ENCODE data around the gene ARHGAP18. TPM values are rescaled to one million over a fixed set of nuclear protein-coding genes. Genes with fewer than 3 reads are reported as not detected.

Gene ARHGAP18
- total RNA-seq, 4 donors from 2014 or later, result 29.1 to 47.2 (median 38.5) TPM

DNA sequence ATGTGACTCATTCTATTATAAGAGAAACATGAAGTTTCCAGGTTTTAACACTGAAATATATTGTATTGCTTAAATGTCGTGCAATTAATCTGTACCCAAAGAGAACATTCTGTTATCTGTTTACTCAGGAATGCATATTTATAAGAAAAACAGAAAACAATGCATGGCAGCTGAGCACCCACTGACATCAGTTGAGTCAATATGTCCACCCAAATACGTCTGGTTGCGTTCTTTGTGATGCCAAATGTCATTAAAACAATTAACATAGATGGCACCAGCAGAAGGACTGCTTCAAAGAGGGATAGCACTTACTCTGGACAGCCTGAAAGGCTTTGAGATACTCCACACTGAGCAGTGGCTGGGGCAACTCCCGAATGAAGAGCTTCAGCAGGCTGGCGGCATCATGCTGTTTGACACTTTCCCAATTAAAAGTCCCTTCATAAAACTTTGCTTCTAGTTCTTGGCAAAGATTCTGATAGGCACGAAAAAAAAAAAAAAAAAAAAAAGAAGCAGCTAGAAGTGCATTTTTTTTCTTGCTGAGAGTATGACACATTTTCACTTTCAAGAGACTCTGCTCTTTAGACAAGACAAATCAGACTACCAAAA is 102.3 kb downstream of the ARHGAP18 start:
- DNase-seq (ENCODE audit: low spot score) (no peak), ATAC-seq (ENCODE audit: low FRiP score) (no peak)
- TF ChIP-seq, protein P1, sequence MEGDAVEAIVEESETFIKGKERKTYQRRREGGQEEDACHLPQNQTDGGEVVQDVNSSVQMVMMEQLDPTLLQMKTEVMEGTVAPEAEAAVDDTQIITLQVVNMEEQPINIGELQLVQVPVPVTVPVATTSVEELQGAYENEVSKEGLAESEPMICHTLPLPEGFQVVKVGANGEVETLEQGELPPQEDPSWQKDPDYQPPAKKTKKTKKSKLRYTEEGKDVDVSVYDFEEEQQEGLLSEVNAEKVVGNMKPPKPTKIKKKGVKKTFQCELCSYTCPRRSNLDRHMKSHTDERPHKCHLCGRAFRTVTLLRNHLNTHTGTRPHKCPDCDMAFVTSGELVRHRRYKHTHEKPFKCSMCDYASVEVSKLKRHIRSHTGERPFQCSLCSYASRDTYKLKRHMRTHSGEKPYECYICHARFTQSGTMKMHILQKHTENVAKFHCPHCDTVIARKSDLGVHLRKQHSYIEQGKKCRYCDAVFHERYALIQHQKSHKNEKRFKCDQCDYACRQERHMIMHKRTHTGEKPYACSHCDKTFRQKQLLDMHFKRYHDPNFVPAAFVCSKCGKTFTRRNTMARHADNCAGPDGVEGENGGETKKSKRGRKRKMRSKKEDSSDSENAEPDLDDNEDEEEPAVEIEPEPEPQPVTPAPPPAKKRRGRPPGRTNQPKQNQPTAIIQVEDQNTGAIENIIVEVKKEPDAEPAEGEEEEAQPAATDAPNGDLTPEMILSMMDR (IDR thresholded peaks at IDR 0.05), result no peak

DNA sequence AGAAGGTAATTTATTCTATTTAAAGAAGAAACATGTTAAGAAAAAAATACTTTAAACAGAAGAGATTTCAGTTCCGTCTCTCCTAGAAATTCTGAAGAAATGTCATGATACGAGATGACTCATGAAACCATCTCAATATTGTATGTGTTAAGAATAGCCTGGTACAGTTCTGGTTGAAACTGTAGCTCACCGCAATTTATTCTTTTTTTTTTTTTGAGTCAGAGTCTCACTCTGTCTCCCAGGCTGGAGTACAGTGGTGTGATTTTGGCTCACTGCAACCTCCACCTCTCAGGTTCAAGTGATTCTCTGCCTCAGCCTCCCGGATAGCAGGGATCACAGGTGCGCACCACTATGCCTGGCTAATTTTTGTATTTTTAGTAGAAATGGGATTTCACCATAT is 103.3 kb downstream of the ARHGAP18 start:
- DNase-seq (ENCODE audit: low spot score) (no peak), ATAC-seq (ENCODE audit: low FRiP score) (no peak)
- TF ChIP-seq, protein P1 (IDR thresholded peaks at IDR 0.05), result no peak

GRCh38 chr6:129605967-129606366 is 104.0 kb downstream of the ARHGAP18 start:
- ATAC-seq (ENCODE audit: low FRiP score) (no peak), DNase-seq (ENCODE audit: low spot score) (no peak)
- TF ChIP-seq, protein P1 (IDR thresholded peaks at IDR 0.05), result no peak

DNA sequence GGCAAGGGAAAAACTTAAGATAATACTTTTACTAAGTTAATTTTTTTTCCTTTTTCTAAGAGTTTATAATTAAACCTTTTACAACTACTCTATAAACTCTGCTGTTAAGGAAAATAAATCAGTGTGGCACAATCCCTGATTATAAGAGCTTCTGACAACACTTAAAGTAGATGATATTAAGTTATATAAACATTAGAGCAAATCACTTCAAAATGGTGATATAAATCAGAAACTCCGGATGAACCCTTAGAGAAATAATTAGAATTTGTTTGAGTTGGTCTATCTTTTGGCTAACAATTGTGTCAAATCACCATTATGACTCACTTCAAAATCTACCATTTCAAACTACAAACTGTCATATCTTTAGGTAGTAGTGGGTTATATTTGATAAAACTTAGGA is 104.9 kb downstream of the ARHGAP18 start:
- DNase-seq (ENCODE audit: low spot score), result no peak
- TF ChIP-seq, protein P1 (IDR thresholded peaks at IDR 0.05), result no peak
- ATAC-seq (ENCODE audit: low FRiP score), result no peak

- DNase-seq (ENCODE audit: low spot score), result no peak
- no peak for ATAC-seq (ENCODE audit: low FRiP score)
- TF ChIP-seq, protein P1 (IDR thresholded peaks at IDR 0.05), result no peak
Observed at GRCh38 chr6:129604321-129604720, 105.7 kb downstream of the ARHGAP18 start.

DNA sequence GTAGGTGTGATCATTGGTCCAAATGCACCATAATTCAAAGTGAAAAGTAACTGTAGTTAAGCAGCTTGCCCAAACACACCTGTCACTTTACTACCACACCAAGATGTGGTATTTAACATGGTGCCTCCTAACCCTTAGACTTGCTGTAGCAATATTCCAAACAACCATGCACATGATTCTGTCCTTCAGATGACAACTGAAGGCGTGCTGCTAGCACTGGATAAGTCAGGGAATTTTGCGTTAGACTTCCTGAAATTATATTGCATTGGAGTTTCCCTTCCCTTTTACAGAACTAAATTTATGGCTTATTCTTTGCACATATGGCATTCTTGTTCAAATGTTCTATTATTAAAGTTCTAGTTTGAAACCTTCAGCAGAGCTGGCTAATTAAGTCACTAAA is 106.2 kb downstream of the ARHGAP18 start:
- DNase-seq (ENCODE audit: low spot score) (no peak), ATAC-seq (ENCODE audit: low FRiP score) (no peak)
- TF ChIP-seq, protein P1 (IDR thresholded peaks at IDR 0.05), result no peak

GRCh38 chr6:129601323-129601722 is 108.7 kb downstream of the ARHGAP18 start:
- TF ChIP-seq, protein P1 (IDR thresholded peaks at IDR 0.05), result no peak
- ATAC-seq (ENCODE audit: low FRiP score) (no peak), DNase-seq (ENCODE audit: low spot score) (no peak)
